Breast epithelium (tissue), 4 donors: Measurements from ENCODE around the gene DLG4. TPM values are rescaled to one million over a fixed set of nuclear protein-coding genes. Genes with fewer than 3 reads are reported as not detected.

Experiments used
- DNase-seq, 2 donors: peaks; one replicate each; pipeline ENCODE4 v3.0.0-alpha.2; 2019; ENCODE audit warnings: low spot score in 2 of 2
- H3K27ac ChIP-seq, 2 donors: fragments of 200-600 bp; sonication (generic) in 1 of 2; one replicate each; pipeline ENCODE4 v1.5.1; 2016 to 2019; ENCODE audit warnings: mild to moderate bottlenecking in 1 of 2
- H3K27me3 ChIP-seq, 2 donors: fragments of 200-600 bp; sonication (generic) in 1 of 2; one replicate each; pipeline versions ENCODE4 v1.5.1 to v1.6.0; 2017 to 2019; ENCODE audit warnings: control low read depth in 1 of 2, mild to moderate bottlenecking in 1 of 2
- H3K36me3 ChIP-seq: fragments of 200-600 bp; one replicate; pipeline ENCODE4 v1.5.1; 2019
- H3K4me1 ChIP-seq, 2 donors: fragments of 200-600 bp; sonication (generic); one replicate each; pipeline ENCODE4 v1.5.1; 2016 to 2019; ENCODE audit warnings: control low read depth in 1 of 2
- H3K4me3 ChIP-seq, 3 donors: fragments of 200-600 bp; sonication (generic); 1 replicate in 2 of 3; 2 replicates in 1 of 3; pipeline ENCODE4 v1.5.1; 2016 to 2019; ENCODE audit warnings: mild to moderate bottlenecking in 3 of 3, moderate library complexity in 2 of 3
- H3K9me3 ChIP-seq, 2 donors: fragments of 200-600 bp; sonication (generic) in 1 of 2; one replicate each; pipeline ENCODE4 v1.5.1; 2016 to 2019; ENCODE audit warnings: control low read depth in 1 of 2
- POLR2A ChIP-seq: fragments of 450-650 bp; IDR thresholded peaks from one replicate; pipeline ENCODE4 v1.6.1; 2016; ENCODE audit warnings: antibody characterized with exemption, mild to moderate bottlenecking, moderate library complexity
- POLR2AphosphoS5 ChIP-seq, 3 donors: sonication (generic); formaldehyde crosslinking; IDR thresholded peaks; one replicate each; pipeline ENCODE4 v1.6.1; 2017; ENCODE audit warnings: antibody characterized with exemption in 3 of 3
- intact Hi-C: fragments of 100-400 bp; cut with DNase I; formaldehyde crosslinking; loops from one replicate; pipeline ENCODE4 v1.15.1; 2023; ENCODE audit warnings: low total_unique reads
- total RNA-seq, 3 donors: library from RNA; depleted of rRNA; stranded (reverse); fragments of >200 nt; gene quantifications; one replicate each; pipeline ENCODE4 v1.1.0, GENCODE V29; 2016
- TF ChIP-seq, protein P1 (sequence below), 3 donors: fragments of 450-650 bp; IDR thresholded peaks; one replicate each; pipeline ENCODE4 v1.5.1; 2016 to 2017; ENCODE audit warnings: antibody characterized with exemption in 3 of 3, mild to moderate bottlenecking in 3 of 3, moderate library complexity in 3 of 3

Gene DLG4
- total RNA-seq, 3 donors from 2014 or later, result 7.2 to 18.4 (median 11.1) TPM

DNA sequence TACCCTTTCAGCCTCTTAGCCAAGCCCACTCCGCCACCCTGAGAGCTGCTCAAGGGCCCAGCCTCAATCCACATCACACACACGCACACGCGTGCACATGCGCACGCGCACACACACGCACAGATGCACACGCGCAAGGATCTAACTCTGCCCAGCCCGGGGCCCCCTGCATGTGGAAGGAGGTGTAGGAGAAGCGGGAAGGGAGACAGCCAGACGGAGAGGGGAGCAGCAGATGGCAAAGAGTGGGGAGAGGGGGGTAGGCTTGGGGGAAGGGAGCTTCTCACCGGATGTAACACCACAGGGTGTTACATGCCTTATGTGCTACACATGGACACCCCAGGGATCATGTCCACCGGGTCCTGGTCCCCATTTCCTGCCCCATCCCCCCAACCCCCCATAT, 15.3 kb downstream of the DLG4 start:
- Histone ChIP-seq H3K27me3 (no peaks in the 10 kb centered on the region), H3K9me3 (no peaks in the 10 kb centered on the region), H3K4me1 (no peaks in the 10 kb centered on the region), H3K4me3 (peak overlapping the region; percentile 45 to 71 (median 55)), H3K36me3 (no peaks in the 10 kb centered on the region), H3K27ac (peak overlapping the region; percentile 68 to 81)
- no peak for DNase-seq
- intact Hi-C loops, result no loop called here
- no peak for TF ChIP-seq POLR2A
- TF ChIP-seq, protein P1, sequence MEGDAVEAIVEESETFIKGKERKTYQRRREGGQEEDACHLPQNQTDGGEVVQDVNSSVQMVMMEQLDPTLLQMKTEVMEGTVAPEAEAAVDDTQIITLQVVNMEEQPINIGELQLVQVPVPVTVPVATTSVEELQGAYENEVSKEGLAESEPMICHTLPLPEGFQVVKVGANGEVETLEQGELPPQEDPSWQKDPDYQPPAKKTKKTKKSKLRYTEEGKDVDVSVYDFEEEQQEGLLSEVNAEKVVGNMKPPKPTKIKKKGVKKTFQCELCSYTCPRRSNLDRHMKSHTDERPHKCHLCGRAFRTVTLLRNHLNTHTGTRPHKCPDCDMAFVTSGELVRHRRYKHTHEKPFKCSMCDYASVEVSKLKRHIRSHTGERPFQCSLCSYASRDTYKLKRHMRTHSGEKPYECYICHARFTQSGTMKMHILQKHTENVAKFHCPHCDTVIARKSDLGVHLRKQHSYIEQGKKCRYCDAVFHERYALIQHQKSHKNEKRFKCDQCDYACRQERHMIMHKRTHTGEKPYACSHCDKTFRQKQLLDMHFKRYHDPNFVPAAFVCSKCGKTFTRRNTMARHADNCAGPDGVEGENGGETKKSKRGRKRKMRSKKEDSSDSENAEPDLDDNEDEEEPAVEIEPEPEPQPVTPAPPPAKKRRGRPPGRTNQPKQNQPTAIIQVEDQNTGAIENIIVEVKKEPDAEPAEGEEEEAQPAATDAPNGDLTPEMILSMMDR (IDR thresholded peaks at IDR 0.05), result no peak
- TF ChIP-seq POLR2AphosphoS5 (IDR thresholded peaks at IDR 0.05), result no peak

DNA sequence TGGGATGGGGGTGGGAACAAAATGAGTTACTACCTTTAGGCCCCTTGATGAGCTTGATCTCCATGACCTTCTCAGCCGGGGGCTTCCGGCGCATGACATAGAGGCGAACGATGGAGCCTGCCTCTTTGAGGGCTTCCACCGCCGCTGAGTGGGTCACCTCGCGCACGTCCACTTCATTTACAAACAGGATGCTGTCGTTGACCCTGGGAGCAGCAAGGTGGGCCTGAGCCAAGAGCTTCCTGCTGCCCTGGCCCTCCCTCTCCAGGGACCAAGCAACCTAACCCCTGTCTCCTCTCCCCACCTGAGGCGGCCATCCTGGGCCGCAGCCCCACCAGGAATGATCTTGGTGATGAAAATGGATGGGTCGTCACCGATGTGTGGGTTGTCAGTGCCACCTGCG, 16.2 kb downstream of the DLG4 start:
- H3K4me1 ChIP-seq, result no peaks in the 10 kb centered on the region
- DNase-seq, result no peak
- H3K4me3 ChIP-seq, result no peak overlapping the region
- no peaks in the 10 kb centered on the region for H3K36me3 ChIP-seq
- no peaks in the 10 kb centered on the region for H3K27me3 ChIP-seq
- intact Hi-C loops, result loop anchor here (2.0 kb wide), 1 partner anchor 77 kb away; the partner anchor contains the start of gene SLC2A4
- H3K9me3 ChIP-seq, result no peaks in the 10 kb centered on the region
- TF ChIP-seq, protein P1 (IDR thresholded peaks at IDR 0.05), result no peak
- TF ChIP-seq POLR2A (no peak), POLR2AphosphoS5 (IDR thresholded peaks at IDR 0.05) (no peak)
- no peak overlapping the region for H3K27ac ChIP-seq

DNA sequence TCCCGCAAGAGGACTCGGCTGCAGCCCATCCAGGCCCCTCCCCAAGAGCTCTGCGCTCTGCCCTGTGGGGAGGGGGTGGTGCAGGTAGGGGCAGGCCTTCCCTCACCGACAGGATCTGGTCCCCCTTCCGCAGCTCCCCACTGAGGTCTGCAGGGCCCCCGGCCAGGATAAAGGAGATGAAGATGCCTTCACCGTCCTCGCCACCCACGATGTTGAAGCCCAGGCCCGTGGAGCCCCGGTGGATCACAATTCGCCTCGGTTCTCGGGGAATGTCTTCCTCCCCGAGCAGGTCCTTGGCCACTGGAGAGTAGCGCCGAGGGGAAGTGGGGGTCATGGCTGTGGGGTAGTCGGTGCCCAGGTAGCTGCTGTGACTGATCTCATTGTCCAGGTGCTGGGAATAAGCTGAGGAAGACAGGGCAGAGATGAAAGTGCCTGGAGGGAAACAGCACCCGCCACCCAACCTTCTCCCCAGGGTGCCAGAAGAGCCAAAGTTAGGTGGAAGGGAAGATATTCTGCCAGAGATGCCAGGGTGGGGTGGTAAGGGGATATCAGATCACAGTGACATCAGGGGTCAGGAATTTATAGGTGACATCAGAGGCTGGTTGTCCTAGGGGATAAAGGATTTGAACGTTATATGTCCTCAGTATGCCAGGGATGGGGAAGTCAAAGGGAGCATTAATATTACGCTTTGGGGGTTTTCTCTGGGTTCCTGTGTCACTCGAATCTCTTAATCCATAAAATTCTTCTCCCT, 22.8 kb downstream of the DLG4 start:
- H3K4me1 ChIP-seq, result no peaks in the 10 kb centered on the region
- H3K27me3 ChIP-seq, result no peaks in the 10 kb centered on the region
- no peak overlapping the region for H3K4me3 ChIP-seq
- no peak overlapping the region for H3K27ac ChIP-seq
- no peaks in the 10 kb centered on the region for H3K9me3 ChIP-seq
- TF ChIP-seq POLR2AphosphoS5 (IDR thresholded peaks at IDR 0.05) (no peak), POLR2A (no peak)
- TF ChIP-seq, protein P1 (IDR thresholded peaks at IDR 0.05), result no peak
- DNase-seq, result no peak
- H3K36me3 ChIP-seq, result no peaks in the 10 kb centered on the region
- intact Hi-C loops, result no loop called here

DNA sequence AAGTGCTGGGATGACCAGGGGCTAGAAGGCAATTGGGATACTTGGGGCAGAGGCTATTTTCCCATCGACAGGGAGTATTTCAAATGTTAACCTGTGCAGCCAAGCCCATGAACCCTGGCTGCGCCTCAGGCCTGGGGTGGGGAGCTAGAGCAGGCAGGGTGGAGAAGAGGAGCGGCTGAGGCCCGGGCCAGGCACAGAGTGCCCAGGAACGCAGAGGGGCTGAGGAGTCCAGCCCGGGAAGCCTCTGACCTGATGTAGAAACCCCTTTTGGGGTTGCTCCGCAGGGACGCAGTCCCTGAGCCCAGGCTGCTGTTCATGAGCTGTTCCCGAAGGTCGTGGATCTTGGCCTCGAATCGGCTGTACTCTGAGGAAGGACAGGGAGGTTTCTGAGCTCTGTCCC, 23.7 kb downstream of the DLG4 start:
- intact Hi-C loops, result no loop called here
- no peaks in the 10 kb centered on the region for H3K4me1 ChIP-seq
- H3K9me3 ChIP-seq, result no peaks in the 10 kb centered on the region
- no peak overlapping the region for H3K27ac ChIP-seq
- no peak for TF ChIP-seq POLR2A
- no peak for TF ChIP-seq POLR2AphosphoS5 (IDR thresholded peaks at IDR 0.05)
- TF ChIP-seq, protein P1 (IDR thresholded peaks at IDR 0.05), result no peak
- DNase-seq, result no peak
- H3K27me3 ChIP-seq, result no peaks in the 10 kb centered on the region
- no peak overlapping the region for H3K4me3 ChIP-seq
- no peaks in the 10 kb centered on the region for H3K36me3 ChIP-seq

DNA sequence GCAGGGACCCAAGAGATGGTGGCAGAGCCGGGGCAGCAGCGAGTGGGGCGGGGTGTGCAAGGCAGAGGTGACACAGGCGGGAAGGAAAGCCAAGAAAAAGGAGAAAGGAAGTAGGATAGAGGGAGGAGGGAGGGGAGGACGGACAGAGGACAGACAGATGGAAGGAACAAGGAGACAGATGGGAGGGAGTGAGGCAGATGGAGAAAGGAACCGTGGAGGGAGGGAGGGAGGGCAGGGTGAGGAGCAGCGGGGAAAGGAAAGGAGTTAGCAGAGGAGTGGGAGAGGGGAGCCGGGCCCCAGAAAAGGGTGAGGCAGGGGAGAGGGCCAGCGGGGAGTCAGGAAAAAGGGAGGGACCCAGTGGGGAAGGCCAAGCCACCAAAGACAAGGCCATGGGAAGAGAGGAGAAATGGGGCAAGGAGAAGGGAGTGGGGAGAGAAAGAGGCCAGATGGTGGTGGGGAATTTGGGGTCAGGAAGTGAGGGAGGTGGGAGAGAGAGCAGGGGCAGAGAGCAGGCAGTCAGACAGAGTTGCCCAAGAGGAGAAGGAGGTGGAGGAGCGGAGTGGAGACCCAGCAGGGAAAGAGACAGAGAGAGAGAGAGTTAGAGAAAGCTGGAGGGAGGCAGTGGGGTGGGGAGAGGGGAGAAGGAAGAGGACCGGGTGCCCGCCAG, 27.2 kb downstream of the DLG4 start:
- H3K9me3 ChIP-seq, result no peaks in the 10 kb centered on the region
- no peak overlapping the region for H3K4me3 ChIP-seq
- TF ChIP-seq POLR2A, result no peak
- no peak overlapping the region for H3K27ac ChIP-seq
- no peaks in the 10 kb centered on the region for H3K4me1 ChIP-seq
- no peaks in the 10 kb centered on the region for H3K27me3 ChIP-seq
- H3K36me3 ChIP-seq, result no peaks in the 10 kb centered on the region
- intact Hi-C loops, result no loop called here
- DNase-seq, result no peak
